IMR-90 (cell line): ENCODE measurements around the gene TMEM163. TPM values are rescaled to one million over a fixed set of nuclear protein-coding genes. Genes with fewer than 3 reads are reported as not detected.
A peak's percentile ranks its signal among the peaks of the same experiment; 100 is the strongest.

ENCODE experiments used
- ATAC-seq: fragments of 200-7000 bp; cut with Tn5 transposase; 2 replicates; pipeline ENCODE4 v1.9.1; 2020; ENCODE audit warnings: low read depth, mild to moderate bottlenecking, moderate library complexity
- BruUV-seq: library from RNA; stranded (reverse); fragments of 400-500 nt; replicated peaks from 2 replicates; lab custom pipeline; 2021; lab: Mats Ljungman, UMichigan
- CTCF ChIA-PET: fragments of 300-600 bp; formaldehyde crosslinking; extraction: SDS; loops from one replicate; lab custom pipeline; 2021; ENCODE audit warnings: antibody characterized with exemption; lab: Yijun Ruan, JAX
- POLR2A ChIA-PET: fragments of 300-600 bp; sonication (Branson Sonifier 250); formaldehyde crosslinking; loops from one replicate; lab custom pipeline; 2022; ENCODE audit warnings: antibody characterized with exemption; ENCODE audit not compliant: unreplicated experiment; lab: Charles Lee
- DNase-seq: peaks from one replicate; pipeline ENCODE4 v3.0.0; 2013
- H2AFZ ChIP-seq: replicated peaks from 2 replicates; pipeline ENCODE3; 2013; ENCODE audit warnings: low read length, mild to moderate bottlenecking; ENCODE audit not compliant: poor library complexity
- H2AK5ac ChIP-seq: 2 replicates; pipeline ENCODE4 v1.6.1; 2013; ENCODE audit warnings: low read depth, low read length, inconsistent platforms
- H2AK9ac ChIP-seq: replicated peaks from 2 replicates; pipeline ENCODE3; 2013; ENCODE audit warnings: mild to moderate bottlenecking, low read depth, low read length, moderate library complexity; ENCODE audit not compliant: poor library complexity
- H2BK120ac ChIP-seq: 2 replicates; pipeline ENCODE4 v1.6.1; 2013; ENCODE audit warnings: low read depth, low read length, inconsistent platforms
- H2BK15ac ChIP-seq: 3 replicates; pipeline ENCODE4 v1.6.1; 2013; ENCODE audit warnings: low read depth, low read length, inconsistent platforms
- H2BK20ac ChIP-seq: 2 replicates; pipeline ENCODE4 v1.6.1; 2013; ENCODE audit warnings: low read depth, mild to moderate bottlenecking, inconsistent platforms, low read length, moderate library complexity
- H2BK5ac ChIP-seq: 2 replicates; pipeline ENCODE4 v1.6.1; 2013; ENCODE audit warnings: mild to moderate bottlenecking, low read depth, low read length, inconsistent platforms; ENCODE audit not compliant: poor library complexity, severe bottlenecking
- H3K14ac ChIP-seq: replicated peaks from 2 replicates; pipeline ENCODE4 v1.6.1; 2013; ENCODE audit warnings: low read depth, low read length, inconsistent platforms
- H3K18ac ChIP-seq: 2 replicates; pipeline ENCODE4 v1.6.1; 2013; ENCODE audit warnings: low read depth, low read length, control low read depth
- H3K23ac ChIP-seq: 2 replicates; pipeline ENCODE4 v1.6.1; 2013; ENCODE audit warnings: low read depth, low read length, inconsistent platforms
- H3K27ac ChIP-seq: 2 replicates; pipeline ENCODE4 v1.5.1; 2013; ENCODE audit warnings: mild to moderate bottlenecking, control low read depth, low read length; ENCODE audit not compliant: insufficient read depth
- H3K27me3 ChIP-seq: 2 replicates; pipeline ENCODE4 v1.6.1; 2013; ENCODE audit warnings: low read length; ENCODE audit not compliant: control insufficient read depth, insufficient read depth
- H3K36me3 ChIP-seq: 2 replicates; pipeline ENCODE4 v1.6.1; 2013; ENCODE audit warnings: low read length, mixed read lengths; ENCODE audit not compliant: control insufficient read depth, insufficient read depth
- H3K4ac ChIP-seq: 2 replicates; pipeline ENCODE4 v1.6.1; 2013; ENCODE audit warnings: low read depth, low read length, inconsistent platforms
- H3K4me1 ChIP-seq: 2 replicates; pipeline ENCODE4 v1.6.1; 2013; ENCODE audit warnings: low read length, mixed read lengths; ENCODE audit not compliant: control insufficient read depth, insufficient read depth
- H3K4me2 ChIP-seq: 2 replicates; pipeline ENCODE4 v1.6.1; 2013; ENCODE audit warnings: low read depth, mild to moderate bottlenecking, control low read depth, low read length, moderate library complexity
- H3K4me3 ChIP-seq: 2 replicates; pipeline ENCODE4 v1.5.1; 2013; ENCODE audit warnings: low read depth, mild to moderate bottlenecking, control low read depth, low read length, moderate library complexity; ENCODE audit not compliant: insufficient read depth
- H3K56ac ChIP-seq: 2 replicates; pipeline ENCODE4 v1.6.1; 2013; ENCODE audit warnings: low read length, inconsistent platforms; ENCODE audit not compliant: insufficient read depth; ENCODE audit errors: extremely low read depth
- H3K79me1 ChIP-seq, 2 experiments: 2 replicates each; pipeline ENCODE4 v1.6.1; 2013; ENCODE audit warnings: low read length in 2 of 2, inconsistent platforms in 1 of 2, low read depth in 1 of 2
- H3K9ac ChIP-seq: 2 replicates; pipeline ENCODE4 v1.6.1; 2013; ENCODE audit warnings: low read depth, low read length, control low read depth
- H3K9me1 ChIP-seq: 2 replicates; pipeline ENCODE4 v1.6.1; 2013; ENCODE audit warnings: low read length, inconsistent platforms; ENCODE audit not compliant: insufficient read depth
- H3K9me3 ChIP-seq: 2 replicates; pipeline ENCODE4 v1.6.1; 2013; ENCODE audit warnings: low read length; ENCODE audit not compliant: control insufficient read depth, insufficient read depth
- H4K20me1 ChIP-seq: 2 replicates; pipeline ENCODE4 v1.6.1; 2013; ENCODE audit warnings: low read length, inconsistent platforms; ENCODE audit not compliant: insufficient read depth
- H4K5ac ChIP-seq: 2 replicates; pipeline ENCODE4 v1.6.1; 2013; ENCODE audit warnings: mild to moderate bottlenecking, low read depth, low read length, control low read depth
- H4K8ac ChIP-seq, 2 experiments: 2 replicates each; pipeline ENCODE4 v1.6.1; 2013; ENCODE audit warnings: low read depth in 2 of 2, low read length in 2 of 2, control low read depth in 1 of 2, inconsistent platforms in 1 of 2
- H4K91ac ChIP-seq: 2 replicates; pipeline ENCODE4 v1.6.1; 2013; ENCODE audit warnings: low read depth, low read length, inconsistent platforms; ENCODE audit not compliant: insufficient read depth
- BHLHE40 ChIP-seq: fragments of 150-350 bp; IDR thresholded peaks from 2 replicates; pipeline ENCODE4 v1.6.1; 2016; ENCODE audit warnings: mild to moderate bottlenecking, low read depth, low read length
- CEBPB ChIP-seq: IDR thresholded peaks from 2 replicates; pipeline ENCODE4 v1.6.1; 2012; ENCODE audit warnings: low read depth, low read length, improper control_type of control experiment
- MAFK ChIP-seq: IDR thresholded peaks from 2 replicates; pipeline ENCODE4 v1.6.1; 2012; ENCODE audit warnings: low read depth, low read length, improper control_type of control experiment
- NFE2L2 ChIP-seq: fragments of 150-350 bp; IDR thresholded peaks from 2 replicates; pipeline ENCODE4 v1.6.1; 2016; ENCODE audit warnings: low read depth, mild to moderate bottlenecking, low read length
- POLR2A ChIP-seq: IDR thresholded peaks from 2 replicates; pipeline ENCODE4 v1.6.1; 2012; ENCODE audit warnings: mild to moderate bottlenecking, low read depth, low read length
- RCOR1 ChIP-seq: IDR thresholded peaks from 2 replicates; pipeline ENCODE4 v1.6.1; 2012; ENCODE audit warnings: mild to moderate bottlenecking, low read length, improper control_type of control experiment; ENCODE audit not compliant: insufficient replicate concordance
- WGBS, 2 experiments: methylation state at CpG; one replicate each; pipeline versions ENCODE4 v1.1.5 to v1.1.7; 2013; ENCODE audit warnings: missing lambda C conversion rate in 2 of 2; ENCODE audit not compliant: insufficient read length in 1 of 2; ENCODE audit errors: extremely low coverage in 2 of 2; 5-methylcytosine and 5-hydroxymethylcytosine counted together
- dilution Hi-C: fragments of 300-500 bp; cut with HindIII; formaldehyde crosslinking; loops from one replicate; pipeline ENCODE4 v1.14.3; 2018; ENCODE audit warnings: low sequenced_read_pairs; ENCODE audit not compliant: unreplicated experiment
- in situ Hi-C: fragments of 300-500 bp; cut with MboI; formaldehyde crosslinking; loops from 3 replicates; pipeline ENCODE4 v1.14.3; 2019; ENCODE audit warnings: low sequenced_read_pairs, inconsistent platforms, mixed read lengths
- intact Hi-C: fragments of 100-400 bp; cut with micrococcal nuclease; formaldehyde crosslinking; loops from 2 replicates; pipeline ENCODE4 v1.10.0; 2022
- polyA plus RNA-seq, 3 experiments: library from polyadenylated mRNA; depleted of rRNA; stranded (reverse); fragments of >200 nt; gene quantifications; 2 replicates each; pipeline ENCODE4 v1.2.3, GENCODE V29; 2012; ENCODE audit warnings: low replicate concordance in 1 of 3
- total RNA-seq: library from RNA; depleted of rRNA; stranded (reverse); fragments of >200 nt; gene quantifications from 2 replicates; pipeline ENCODE4 v1.2.3, GENCODE V29; 2012
- TF ChIP-seq, protein P1 (sequence below): fragments of 150-350 bp; IDR thresholded peaks from 2 replicates; pipeline ENCODE4 v1.6.1; 2016; ENCODE audit warnings: low read depth, mild to moderate bottlenecking, low read length, moderate library complexity, borderline replicate concordance
- TF ChIP-seq, protein P2 (sequence below): fragments of 150-350 bp; IDR thresholded peaks from 2 replicates; pipeline ENCODE4 v1.6.1; 2017; ENCODE audit warnings: mild to moderate bottlenecking, antibody characterized with exemption, low read length, low read depth

TMEM163 gene
- total and polyA plus RNA-seq, 2 of the 4 experiments (the other 2 are of a cell fraction): not detected

DNA sequence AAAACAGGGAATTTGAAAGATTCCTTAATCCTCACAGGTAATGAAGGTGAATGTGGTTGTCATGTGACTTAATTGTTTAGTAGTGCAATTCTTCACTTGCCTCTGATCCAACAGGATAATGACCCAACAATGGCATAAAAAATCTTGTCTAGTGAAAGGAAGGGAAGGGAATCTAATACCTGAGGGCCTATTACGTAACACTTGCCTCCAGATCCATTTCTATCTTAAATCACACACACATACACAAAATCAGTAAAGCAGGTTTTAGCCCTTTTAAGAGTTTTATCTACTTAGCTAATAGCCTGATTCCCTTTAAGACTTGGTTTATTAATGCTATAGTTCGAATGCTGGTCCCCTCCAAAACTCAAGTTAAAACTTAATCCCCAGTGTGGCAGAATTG, 118.6 kb downstream of the TMEM163 start:
- H2AK9ac ChIP-seq: no peak overlapping the region

More for the DNA sequence above, 118.6 kb downstream of the TMEM163 start:
- Histone ChIP-seq H3K9me3 (no peaks in the 10 kb centered on the region), H2BK120ac (no peak overlapping the region), H2AFZ (no peak overlapping the region), H3K18ac (no peak overlapping the region), H3K79me1 (no peaks in the 10 kb centered on the region), H2BK15ac (no peak overlapping the region), H3K4me3 (no peak overlapping the region), H3K14ac (no peak overlapping the region), H3K4me1 (no peaks in the 10 kb centered on the region), H2BK20ac (no peak overlapping the region), H3K9ac (no peak overlapping the region), H4K8ac (no peak overlapping the region), H4K20me1 (no peaks in the 10 kb centered on the region), H3K27ac (no peak overlapping the region), H3K36me3 (no peaks in the 10 kb centered on the region), H4K91ac (no peak overlapping the region), H3K56ac (no peak overlapping the region), H4K5ac (no peak overlapping the region), H3K9me1 (no peaks in the 10 kb centered on the region), H2AK5ac (no peak overlapping the region), H3K27me3 (no peaks in the 10 kb centered on the region), H3K4ac (no peak overlapping the region), H2BK5ac (no peak overlapping the region), H3K23ac (no peak overlapping the region), H3K4me2 (no peak overlapping the region)
- no TSS peak for BruUV-seq
- DNase-seq: no peak
- TF ChIP-seq NFE2L2 (no peak), RCOR1 (no peak), MAFK (no peak), CEBPB (peak; percentile 61), POLR2A (no peak), BHLHE40 (no peak)
- TF ChIP-seq, protein P1, sequence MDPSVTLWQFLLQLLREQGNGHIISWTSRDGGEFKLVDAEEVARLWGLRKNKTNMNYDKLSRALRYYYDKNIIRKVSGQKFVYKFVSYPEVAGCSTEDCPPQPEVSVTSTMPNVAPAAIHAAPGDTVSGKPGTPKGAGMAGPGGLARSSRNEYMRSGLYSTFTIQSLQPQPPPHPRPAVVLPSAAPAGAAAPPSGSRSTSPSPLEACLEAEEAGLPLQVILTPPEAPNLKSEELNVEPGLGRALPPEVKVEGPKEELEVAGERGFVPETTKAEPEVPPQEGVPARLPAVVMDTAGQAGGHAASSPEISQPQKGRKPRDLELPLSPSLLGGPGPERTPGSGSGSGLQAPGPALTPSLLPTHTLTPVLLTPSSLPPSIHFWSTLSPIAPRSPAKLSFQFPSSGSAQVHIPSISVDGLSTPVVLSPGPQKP: no peak
- TF ChIP-seq, protein P2, sequence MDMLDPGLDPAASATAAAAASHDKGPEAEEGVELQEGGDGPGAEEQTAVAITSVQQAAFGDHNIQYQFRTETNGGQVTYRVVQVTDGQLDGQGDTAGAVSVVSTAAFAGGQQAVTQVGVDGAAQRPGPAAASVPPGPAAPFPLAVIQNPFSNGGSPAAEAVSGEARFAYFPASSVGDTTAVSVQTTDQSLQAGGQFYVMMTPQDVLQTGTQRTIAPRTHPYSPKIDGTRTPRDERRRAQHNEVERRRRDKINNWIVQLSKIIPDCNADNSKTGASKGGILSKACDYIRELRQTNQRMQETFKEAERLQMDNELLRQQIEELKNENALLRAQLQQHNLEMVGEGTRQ: no peak
- ATAC-seq: no peak
- ChIA-PET POLR2A (no interaction called here), CTCF (no interaction called here)
- WGBS, 2 experiments: no CpG with 5 or more reads among the region's 2 CpGs
- intact Hi-C loops: no loop called here
- in situ Hi-C loops: no loop called here
- dilution Hi-C loops: no loop called here
